ENCODE data around the gene HSPD1. TPM values are rescaled to one million over a fixed set of nuclear protein-coding genes. Genes with fewer than 3 reads are reported as not detected.
A peak's percentile ranks its signal among the peaks of the same experiment; 100 is the strongest.

HSPD1 gene
- total and polyA plus RNA-seq, 9 of the 15 experiments (the other 6 are each of a cell fraction or from before 2014, with no cell fraction given), result 398 to 1,014 (median 622) TPM

- TF ChIP-seq ZBTB34 (CRISPR knock-in tag; IDR thresholded peaks at IDR 0.05), result no peak
- no peak for TF ChIP-seq CHD4 (IDR thresholded peaks at IDR 0.05; ENCODE audit: insufficient read depth, insufficient replicate concordance, low read depth, low read length, poor library complexity, severe bottlenecking)
- TF ChIP-seq NCOA4 (IDR thresholded peaks at IDR 0.05; ENCODE audit: partially characterized antibody), result no peak
- TF ChIP-seq ZNF384 (IDR thresholded peaks at IDR 0.05; ENCODE audit: low read depth, low read length), result no peak
- TF ChIP-seq LCOR (CRISPR knock-in tag; IDR thresholded peaks at IDR 0.05), result peak; percentile 70; the same call in 1 of the 2 replicates
- TF ChIP-seq FOSL1 (tag; conservative IDR thresholded peaks at IDR 0.05), result peak; percentile 37; the same call in 1 of the 2 replicates
- TF ChIP-seq ETV1 (tag; conservative IDR thresholded peaks at IDR 0.05; ENCODE audit: low read depth), result peak; percentile 88
- no peak for TF ChIP-seq CBX8 (IDR thresholded peaks at IDR 0.05; ENCODE audit: borderline replicate concordance, extremely low read depth, low read depth, low read length, poor library complexity, severe bottlenecking)
- no peak for TF ChIP-seq TRIM28 (IDR thresholded peaks at IDR 0.05)
- TF ChIP-seq ARID3A (IDR thresholded peaks at IDR 0.05; ENCODE audit: borderline replicate concordance, low read depth, low read length), result no peak
- no peak for TF ChIP-seq HBP1 (CRISPR knock-in tag; IDR thresholded peaks at IDR 0.05)
- TF ChIP-seq TCF7 (IDR thresholded peaks at IDR 0.05; ENCODE audit: borderline replicate concordance), result no peak
- no peak for TF ChIP-seq EWSR1 (IDR thresholded peaks at IDR 0.05; ENCODE audit: borderline replicate concordance, low read depth, partially characterized antibody)
- TF ChIP-seq CHD1 (IDR thresholded peaks at IDR 0.05; ENCODE audit: low read length), result no peak
- no peak for TF ChIP-seq ZNF57 (CRISPR knock-in tag; IDR thresholded peaks at IDR 0.05)
- no peak for TF ChIP-seq ADNP (tag; IDR thresholded peaks at IDR 0.05)
- TF ChIP-seq PHF8 (IDR thresholded peaks at IDR 0.05; ENCODE audit: borderline replicate concordance, low read length), result peak; percentile 73; the same call in 1 of the 2 replicates
- no peak for TF ChIP-seq SNAPC5 (CRISPR knock-in tag; IDR thresholded peaks at IDR 0.05)
- peak; percentile 43; the same call in 1 of the 2 replicates for TF ChIP-seq NCOA6 (IDR thresholded peaks at IDR 0.05)
- TF ChIP-seq KAT8 (IDR thresholded peaks at IDR 0.05; ENCODE audit: low read depth), result no peak
- TF ChIP-seq SIRT6 (IDR thresholded peaks at IDR 0.05; ENCODE audit: low read depth, low read length), result no peak
- peak; percentile 75 for TF ChIP-seq HNRNPLL (IDR thresholded peaks at IDR 0.05; ENCODE audit: low read depth, low read length, poor library complexity, severe bottlenecking)
- no peak for TF ChIP-seq COPS2 (conservative IDR thresholded peaks at IDR 0.05)
Measured at GRCh38 chr2:197499594-197500502, at the start of gene HSPD1, which contains the start of gene HSPE1 (continued).

Data from K562 (cell line).